HCT116 (cell line): ENCODE data around the gene OR14A2. TPM values are rescaled to one million over a fixed set of nuclear protein-coding genes. Genes with fewer than 3 reads are reported as not detected.
"Not testable (repeated sequence)": the region's sequence is repeated elsewhere in the genome, so short reads cannot be mapped to it uniquely, and the experiment has no call there.

ENCODE experiments used
- ATAC-seq: fragments of 200-7000 bp; cut with Tn5 transposase; 2 replicates; pipeline ENCODE4 v1.9.1; 2020; ENCODE audit warnings: mild to moderate bottlenecking, moderate library complexity
- BruUV-seq: library from RNA; stranded (reverse); fragments of 400-500 nt; replicated peaks from 2 replicates; lab custom pipeline; 2021; lab: Mats Ljungman, UMichigan
- CTCF ChIA-PET: fragments of 300-600 bp; sonication (Branson Sonifier 250); formaldehyde crosslinking; loops from one replicate; lab custom pipeline; 2021; ENCODE audit warnings: antibody characterized with exemption; lab: Charles Lee
- POLR2A ChIA-PET: fragments of 300-600, 350-600 bp; sonication (Branson Sonifier 250); formaldehyde crosslinking; loops from one replicate; lab custom pipeline; 2021; ENCODE audit warnings: antibody characterized with exemption; lab: Charles Lee
- RAD21 ChIA-PET, 2 experiments: fragments of 300-600 bp; sonication (Branson Sonifier 250); formaldehyde crosslinking; loops; one replicate each; lab custom pipeline; 2023; ENCODE audit warnings: low total read pairs in 2 of 2; ENCODE audit not compliant: uncharacterized antibody in 2 of 2, unreplicated experiment in 2 of 2, low non-redundant PET in 1 of 2; lab: Charles Lee
- DNase-seq: peaks from one replicate; pipeline ENCODE4 v3.0.0-alpha.2; 2010; ENCODE audit warnings: low read depth, low spot score
- H2AFZ ChIP-seq: fragments of 200-600 bp; shearing (Covaris generic), sonication (generic); 2 replicates; pipeline ENCODE4 v1.6.1; 2017; ENCODE audit warnings: low read depth, mixed run types, mixed read lengths, antibody characterized with exemption, low read length; ENCODE audit not compliant: poor library complexity, severe bottlenecking
- H3K27ac ChIP-seq: 2 replicates; pipeline ENCODE4 v1.5.1; 2012; ENCODE audit warnings: low read depth, low read length
- H3K27me3 ChIP-seq: fragments of 200-600 bp; sonication (generic); 2 replicates; pipeline ENCODE4 v1.6.1; 2016; ENCODE audit warnings: mixed run types, low read length, mixed read lengths; ENCODE audit not compliant: insufficient read depth
- H3K36me3 ChIP-seq, 2 experiments: fragments of 200-500 bp in 1 of 2; fragments of 200-600 bp in 1 of 2; sonication (Bioruptor generic) in 1 of 2; sonication (generic) in 1 of 2; 2 replicates each; pipeline versions ENCODE4 v1.5.1 to v1.6.1; 2014 to 2016; ENCODE audit warnings: low read length in 2 of 2, inconsistent platforms in 1 of 2, mixed read lengths in 1 of 2, mixed run types in 1 of 2; ENCODE audit not compliant: insufficient read depth in 2 of 2, control insufficient read depth in 1 of 2
- H3K4me1 ChIP-seq, 2 experiments: fragments of 200-600 bp in 1 of 2; sonication (generic) in 1 of 2; 2 replicates each; pipeline versions ENCODE4 v1.5.1 to v1.6.1; 2012 to 2017; ENCODE audit warnings: low read length in 2 of 2, inconsistent platforms in 1 of 2, mild to moderate bottlenecking in 1 of 2, mixed read lengths in 1 of 2, mixed run types in 1 of 2, moderate library complexity in 1 of 2; ENCODE audit not compliant: insufficient read depth in 2 of 2, control insufficient read depth in 1 of 2
- H3K4me2 ChIP-seq: fragments of 200-600 bp; sonication (generic); 2 replicates; pipeline ENCODE4 v1.6.1; 2017; ENCODE audit warnings: mixed run types, low read length, mixed read lengths
- H3K4me3 ChIP-seq, 2 experiments: fragments of 200-600 bp in 1 of 2; sonication (generic) in 1 of 2; replicated peaks in 1 of 2; 2 replicates each; pipeline ENCODE4 v1.5.1; 2011 to 2016; ENCODE audit warnings: low read length in 2 of 2, control low read depth in 1 of 2, low read depth in 1 of 2, mild to moderate bottlenecking in 1 of 2, mixed read lengths in 1 of 2, mixed run types in 1 of 2
- H3K79me2 ChIP-seq: fragments of 200-600 bp; sonication (generic); 2 replicates; pipeline ENCODE4 v1.6.1; 2017; ENCODE audit warnings: mild to moderate bottlenecking, mixed run types, low read length, moderate library complexity, mixed read lengths; ENCODE audit not compliant: insufficient read depth
- H3K9ac ChIP-seq: fragments of 200-600 bp; sonication (generic); 2 replicates; pipeline ENCODE4 v1.6.1; 2016; ENCODE audit warnings: low read length, mixed read lengths
- H3K9me2 ChIP-seq: fragments of 200-600 bp; sonication (generic), shearing (Covaris generic); 2 replicates; pipeline ENCODE4 v1.6.1; 2017; ENCODE audit warnings: mixed run types, mild to moderate bottlenecking, moderate library complexity; ENCODE audit not compliant: insufficient read depth
- H3K9me3 ChIP-seq, 2 experiments: fragments of 200-500 bp in 1 of 2; fragments of 200-600 bp in 1 of 2; sonication (Bioruptor generic) in 1 of 2; sonication (generic) in 1 of 2; 2 replicates each; pipeline ENCODE4 v1.6.1; 2014 to 2017; ENCODE audit warnings: low read length in 2 of 2, mixed read lengths in 2 of 2, inconsistent platforms in 1 of 2, low read depth in 1 of 2, mild to moderate bottlenecking in 1 of 2, mixed run types in 1 of 2, moderate library complexity in 1 of 2; ENCODE audit not compliant: control insufficient read depth in 1 of 2, insufficient read depth in 1 of 2
- H4K20me1 ChIP-seq: fragments of 200-600 bp; sonication (generic), shearing (Covaris generic); 2 replicates; pipeline ENCODE4 v1.6.1; 2017; ENCODE audit warnings: mixed run types, mild to moderate bottlenecking, moderate library complexity; ENCODE audit not compliant: insufficient read depth
- EGR1 ChIP-seq: IDR thresholded peaks from 2 replicates; pipeline ENCODE4 v1.6.1; 2012; ENCODE audit warnings: low read depth
- FOSL1 ChIP-seq: IDR thresholded peaks from 2 replicates; pipeline ENCODE4 v1.6.1; 2012; ENCODE audit warnings: low read depth
- JUND ChIP-seq: IDR thresholded peaks from 2 replicates; pipeline ENCODE4 v1.6.1; 2012
- SP1 ChIP-seq: IDR thresholded peaks from 2 replicates; pipeline ENCODE4 v1.6.1; 2012; ENCODE audit warnings: low read depth
- intact Hi-C: fragments of 100-400 bp; cut with micrococcal nuclease; formaldehyde crosslinking; loops from 2 replicates; pipeline ENCODE4 v1.10.0; 2022
- total RNA-seq: library from RNA; stranded (reverse); gene quantifications from one replicate; pipeline ENCODE4 v1.2.1, GENCODE V29; 2021; ENCODE audit not compliant: unreplicated experiment
- TF ChIP-seq, protein P1 (sequence below), 3 experiments: fragments of 200-600 bp in 1 of 3; sonication (generic) in 1 of 3; IDR thresholded peaks in 2 of 3; conservative IDR thresholded peaks in 1 of 3; 2 replicates each; pipeline ENCODE4 v1.5.1; 2012 to 2017; ENCODE audit warnings: low read depth in 2 of 3, low read length in 2 of 3, antibody characterized with exemption in 1 of 3, borderline replicate concordance in 1 of 3, control low read depth in 1 of 3, mild to moderate bottlenecking in 1 of 3, mixed read lengths in 1 of 3, mixed run types in 1 of 3, moderate library complexity in 1 of 3; ENCODE audit not compliant: insufficient read depth in 1 of 3

Gene OR14A2
- total RNA-seq, 1 experiment from 2014 or later = not detected

DNA sequence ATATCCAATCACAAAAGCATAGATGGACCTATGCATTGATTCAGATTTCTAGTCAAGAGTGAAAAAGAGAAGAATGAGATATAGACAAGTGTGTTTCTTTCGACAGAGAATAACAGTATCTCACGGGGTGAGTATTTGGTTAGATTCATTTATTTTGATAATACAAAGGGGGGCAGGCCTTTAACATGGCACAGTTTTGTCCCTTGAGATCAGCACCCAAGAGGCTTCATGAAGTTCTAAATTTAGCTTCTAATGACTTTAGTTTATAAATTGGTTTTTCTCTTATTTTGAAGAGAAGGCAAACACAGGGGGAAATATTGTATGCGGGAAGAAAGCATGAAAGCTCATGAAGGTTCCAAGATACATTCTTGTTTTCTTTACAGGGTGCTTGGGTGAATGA lies 12.5 kb upstream of the OR14A2 start, which contains the start of gene OR1C1:
TSS of gene OR1C1 (minus strand) at position 101 of the 400 bp plus-strand sequence. CDS start 2,150 bp downstream, outside the sequence.
- Histone ChIP-seq H3K4me1 (no peaks in the 10 kb centered on the region), H3K4me3 (no peak within 1 kb of the TSS), H3K9ac (no peak within 1 kb of the TSS), H3K4me2 (no peak within 1 kb of the TSS), H3K27ac (no peak within 1 kb of the TSS), H3K36me3 (no peaks in the 10 kb centered on the region), H2AFZ (no peak within 1 kb of the TSS), H3K9me2 (no peaks in the 10 kb centered on the region), H3K27me3 (no peaks in the 10 kb centered on the region), H3K79me2 (no peaks in the 10 kb centered on the region), H4K20me1 (no peaks in the 10 kb centered on the region), H3K9me3 (peaks cover 0 to 6% of the 10 kb centered on the region in 2 experiments; a peak in 2 of 4 replicates)
- DNase-seq (no peak), ATAC-seq (no peak)
- POLR2A ChIA-PET = no interaction called here
- RAD21 ChIA-PET = no interaction called here
- no TSS peak for BruUV-seq
- intact Hi-C loops = no loop called here
- CTCF ChIA-PET = no interaction called here
- TF ChIP-seq, protein P1, sequence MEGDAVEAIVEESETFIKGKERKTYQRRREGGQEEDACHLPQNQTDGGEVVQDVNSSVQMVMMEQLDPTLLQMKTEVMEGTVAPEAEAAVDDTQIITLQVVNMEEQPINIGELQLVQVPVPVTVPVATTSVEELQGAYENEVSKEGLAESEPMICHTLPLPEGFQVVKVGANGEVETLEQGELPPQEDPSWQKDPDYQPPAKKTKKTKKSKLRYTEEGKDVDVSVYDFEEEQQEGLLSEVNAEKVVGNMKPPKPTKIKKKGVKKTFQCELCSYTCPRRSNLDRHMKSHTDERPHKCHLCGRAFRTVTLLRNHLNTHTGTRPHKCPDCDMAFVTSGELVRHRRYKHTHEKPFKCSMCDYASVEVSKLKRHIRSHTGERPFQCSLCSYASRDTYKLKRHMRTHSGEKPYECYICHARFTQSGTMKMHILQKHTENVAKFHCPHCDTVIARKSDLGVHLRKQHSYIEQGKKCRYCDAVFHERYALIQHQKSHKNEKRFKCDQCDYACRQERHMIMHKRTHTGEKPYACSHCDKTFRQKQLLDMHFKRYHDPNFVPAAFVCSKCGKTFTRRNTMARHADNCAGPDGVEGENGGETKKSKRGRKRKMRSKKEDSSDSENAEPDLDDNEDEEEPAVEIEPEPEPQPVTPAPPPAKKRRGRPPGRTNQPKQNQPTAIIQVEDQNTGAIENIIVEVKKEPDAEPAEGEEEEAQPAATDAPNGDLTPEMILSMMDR (IDR thresholded peaks at IDR 0.05 in 2 of 3, conservative IDR thresholded peaks at IDR 0.05 in 1 of 3; ENCODE audit: borderline replicate concordance in 1 of 3, insufficient read depth in 1 of 3, low read depth in 2 of 3, low read length in 2 of 3) = no peak
- TF ChIP-seq EGR1 (no peak), JUND (no peak), FOSL1 (no peak), SP1 (no peak)

DNA sequence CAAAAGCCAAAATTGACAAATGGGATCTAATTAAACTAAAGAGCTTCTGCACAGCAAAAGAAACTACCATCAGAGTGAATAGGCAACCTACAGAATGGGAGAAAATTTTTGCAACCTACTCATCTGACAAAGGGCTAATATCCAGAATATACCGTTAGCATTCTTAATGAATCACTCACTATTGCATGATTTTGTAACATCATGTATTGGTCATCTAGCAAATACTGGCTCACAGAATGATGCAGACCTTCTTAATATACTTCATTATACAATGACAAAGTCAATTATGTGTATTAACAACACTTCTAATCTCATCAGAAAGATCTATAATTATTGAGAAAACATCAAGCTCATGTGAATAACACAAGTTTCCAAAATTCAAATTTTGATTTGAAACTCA lies 6.4 kb upstream of the OR14A2 start:
- RAD21 ChIA-PET, H3K9me3 ChIP-seq, DNase-seq, H3K79me2 ChIP-seq, POLR2A ChIA-PET, H3K4me2 ChIP-seq, ATAC-seq, H2AFZ ChIP-seq, BruUV-seq, H3K9ac ChIP-seq, H3K27ac ChIP-seq, H4K20me1 ChIP-seq, H3K36me3 ChIP-seq, CTCF ChIA-PET, H3K4me3 ChIP-seq, H3K27me3 ChIP-seq, H3K9me2 ChIP-seq, H3K4me1 ChIP-seq, intact Hi-C loops: not testable (repeated sequence)
